Activated gamma-delta T cell treated with Interleukin-2 at 50 U/mL for 16 hours (primary cell): ENCODE measurements around the gene RUNDC1.

ENCODE experiments used
- DNase-seq: peaks from one replicate; pipeline ENCODE4 v3.0.0-alpha.2; 2020

Gene RUNDC1

DNA sequence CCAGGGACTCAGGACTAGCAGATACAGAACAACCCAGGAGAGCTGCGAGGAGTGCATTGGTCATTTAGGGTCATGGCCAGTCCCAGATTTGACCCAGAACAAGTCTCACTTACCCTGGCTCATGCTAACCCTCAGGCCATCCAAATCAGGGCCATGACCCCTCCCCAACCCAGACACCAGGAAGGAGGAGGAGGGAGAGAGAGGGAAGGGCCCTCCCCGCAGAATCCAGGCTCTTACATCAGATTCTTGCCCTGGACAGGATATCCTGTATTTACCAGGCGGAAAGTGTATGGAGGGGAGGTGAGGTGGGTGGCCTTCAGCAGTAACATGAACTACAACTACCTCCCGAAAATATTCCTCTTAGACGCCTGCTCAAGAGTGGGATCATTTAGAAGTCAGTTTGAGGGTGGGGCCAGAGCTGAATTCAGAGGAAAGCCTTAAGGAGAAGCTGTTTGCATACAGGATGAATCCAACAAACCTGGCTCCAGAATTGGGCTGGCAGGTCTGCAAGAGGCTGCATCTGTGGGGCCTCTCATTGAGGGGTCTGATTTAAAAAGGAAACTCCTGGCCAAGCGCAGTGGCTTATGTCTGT is 39.8 kb downstream of the RUNDC1 start:
- DNase-seq: no peak

DNA sequence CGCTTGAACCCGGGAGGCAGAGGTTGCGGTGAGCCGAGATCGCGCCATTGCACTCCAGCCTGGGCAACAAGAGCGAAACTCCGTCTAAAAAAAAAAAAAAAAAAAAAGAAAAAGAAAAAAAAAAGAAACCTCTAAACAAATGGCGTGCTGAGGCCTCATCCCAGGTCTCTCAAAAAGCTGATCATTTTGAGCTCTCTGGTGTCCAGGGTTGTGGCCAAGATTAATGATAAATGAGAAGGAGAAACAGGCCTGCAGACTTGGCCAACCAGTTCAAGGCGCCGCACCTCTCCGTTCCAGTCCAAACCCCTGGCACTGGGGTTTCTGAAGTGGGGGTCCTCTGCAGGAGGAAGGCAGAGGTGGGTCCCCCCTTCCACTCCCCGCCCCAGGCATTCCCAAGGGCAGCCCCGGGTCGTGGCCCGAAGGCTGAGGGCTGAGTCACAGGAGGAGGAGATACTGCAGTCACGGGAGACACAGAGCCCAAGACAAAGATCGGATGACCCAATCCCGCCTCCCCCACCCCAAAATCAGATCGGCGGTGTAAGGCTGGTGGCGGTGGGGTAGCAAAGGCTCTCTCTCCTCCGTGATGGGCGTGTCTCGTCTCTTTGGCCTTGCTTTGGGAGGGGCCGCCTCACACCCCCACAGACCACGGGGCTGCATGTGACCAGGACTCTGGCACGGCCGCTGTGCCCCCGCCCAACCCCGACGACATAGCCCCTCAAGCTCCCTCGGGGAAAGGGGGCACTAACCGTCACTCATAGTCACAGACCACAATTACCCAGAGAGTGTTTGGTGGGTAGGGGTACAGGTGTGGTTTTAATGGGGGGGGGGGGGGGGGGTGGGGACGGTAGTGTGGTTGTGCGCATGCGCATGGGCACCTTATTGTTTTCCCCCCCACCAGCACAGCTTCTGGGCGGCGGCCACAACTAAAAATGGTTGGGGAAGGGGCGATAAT is 40.7 kb downstream of the RUNDC1 start:
- DNase-seq: peak; percentile 17

DNA sequence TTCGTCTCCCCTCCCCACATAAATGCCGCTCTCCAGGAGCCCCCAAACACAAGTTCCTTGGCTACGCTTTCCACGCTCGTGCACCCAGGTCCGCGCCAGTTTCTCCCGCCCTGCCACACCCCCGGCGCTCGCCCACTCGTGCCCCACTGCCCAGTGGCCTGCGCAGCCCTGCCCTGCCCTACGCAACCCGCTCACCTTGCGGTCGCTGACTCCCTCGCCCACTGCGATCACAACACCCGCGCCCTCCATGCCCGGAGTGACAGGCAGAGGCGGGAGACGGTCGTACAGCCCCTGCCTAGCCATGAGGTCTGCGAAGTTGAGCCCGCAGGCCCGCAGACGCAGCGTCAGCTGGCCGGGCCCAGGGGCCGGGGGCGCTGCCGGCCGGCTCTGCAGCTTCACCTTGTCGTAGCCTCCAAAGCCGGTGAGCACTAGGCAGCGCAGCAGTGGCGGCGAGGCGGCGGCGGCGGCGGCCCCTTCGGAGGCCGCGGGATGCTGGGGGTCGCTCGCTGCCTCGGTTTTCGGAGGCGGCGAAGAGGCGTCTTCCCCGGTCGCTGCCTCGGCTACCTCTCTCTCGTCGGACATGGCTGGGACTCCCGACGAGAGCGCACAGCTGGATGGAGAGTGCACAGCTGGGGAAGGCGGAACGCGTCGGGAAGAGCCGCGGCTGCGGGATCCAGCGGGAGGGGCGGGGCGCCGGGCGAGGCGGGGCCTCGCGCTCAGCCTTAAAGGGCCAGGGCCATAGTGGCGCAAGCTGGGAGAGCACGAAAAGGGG is 41.6 kb downstream of the RUNDC1 start, which contains the start of gene VAT1:
TSS of gene VAT1 (minus strand) at position 645 of the 772 bp plus-strand sequence. CDS start at position 582, 63 bp downstream.
- DNase-seq: peak; percentile 55

DNA sequence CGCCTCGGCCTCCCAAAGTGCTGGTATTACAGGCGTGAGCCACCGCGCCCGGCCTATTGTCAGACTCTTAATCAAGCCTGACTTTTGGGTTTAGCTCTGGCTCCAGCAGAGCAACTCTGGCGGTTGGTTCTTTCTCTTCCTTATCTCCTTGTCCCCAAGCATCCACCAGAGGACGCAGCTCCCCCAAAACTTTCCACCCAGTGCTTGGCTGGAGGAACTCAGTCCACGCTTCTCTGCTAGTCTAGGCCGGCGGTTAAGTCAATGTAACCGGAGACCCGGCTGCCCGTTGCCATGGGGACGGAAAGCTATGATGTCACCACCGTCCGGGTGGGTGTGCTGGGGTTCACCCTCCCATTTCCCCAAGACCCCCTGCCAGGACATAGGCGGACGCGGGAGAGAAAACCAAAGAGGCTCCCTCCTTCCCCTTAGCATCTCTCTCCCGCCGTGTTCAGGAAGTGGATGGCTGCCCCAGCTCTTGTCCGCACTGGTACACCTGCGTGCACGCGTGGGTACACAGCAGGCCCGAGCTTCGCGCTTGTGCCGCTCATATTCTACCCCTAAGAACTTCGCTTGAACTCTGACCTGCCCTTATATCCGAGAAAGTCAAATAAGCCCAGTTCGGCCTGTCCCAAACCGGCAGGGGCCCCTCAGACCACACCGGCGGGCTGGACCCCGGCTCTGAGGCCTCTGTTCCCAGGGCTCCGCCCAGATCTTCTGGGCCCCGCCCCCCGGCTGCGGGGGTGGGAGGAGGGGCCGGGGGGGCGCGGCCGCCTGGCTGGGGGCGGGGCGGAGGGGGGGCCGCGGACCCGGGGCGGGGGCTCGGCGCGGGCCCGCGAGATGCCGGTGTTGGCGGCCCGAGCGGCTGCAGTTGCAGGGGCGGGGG is 44.3 kb downstream of the RUNDC1 start, which contains the start of gene RND2:
TSS of gene RND2 (plus strand) at position 825 of the 883 bp plus-strand sequence. CDS start 117 bp downstream, outside the sequence.
- peak; percentile 73 for DNase-seq

DNA sequence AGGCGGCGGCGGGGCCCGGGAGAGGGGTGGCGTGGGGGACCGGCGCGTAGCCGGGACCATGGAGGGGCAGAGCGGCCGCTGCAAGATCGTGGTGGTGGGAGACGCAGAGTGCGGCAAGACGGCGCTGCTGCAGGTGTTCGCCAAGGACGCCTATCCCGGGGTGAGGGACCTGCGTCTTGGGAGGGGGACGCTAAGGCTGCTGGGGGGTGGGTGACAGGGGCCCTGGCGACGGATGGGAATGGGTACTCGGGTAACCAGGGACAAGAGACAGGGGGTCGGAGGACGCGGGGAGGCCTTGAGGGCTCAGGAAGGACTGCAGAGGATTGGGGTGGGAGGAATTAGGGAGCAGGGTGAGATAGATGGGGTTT is 44.9 kb downstream of the RUNDC1 start:
- no peak for DNase-seq

DNA sequence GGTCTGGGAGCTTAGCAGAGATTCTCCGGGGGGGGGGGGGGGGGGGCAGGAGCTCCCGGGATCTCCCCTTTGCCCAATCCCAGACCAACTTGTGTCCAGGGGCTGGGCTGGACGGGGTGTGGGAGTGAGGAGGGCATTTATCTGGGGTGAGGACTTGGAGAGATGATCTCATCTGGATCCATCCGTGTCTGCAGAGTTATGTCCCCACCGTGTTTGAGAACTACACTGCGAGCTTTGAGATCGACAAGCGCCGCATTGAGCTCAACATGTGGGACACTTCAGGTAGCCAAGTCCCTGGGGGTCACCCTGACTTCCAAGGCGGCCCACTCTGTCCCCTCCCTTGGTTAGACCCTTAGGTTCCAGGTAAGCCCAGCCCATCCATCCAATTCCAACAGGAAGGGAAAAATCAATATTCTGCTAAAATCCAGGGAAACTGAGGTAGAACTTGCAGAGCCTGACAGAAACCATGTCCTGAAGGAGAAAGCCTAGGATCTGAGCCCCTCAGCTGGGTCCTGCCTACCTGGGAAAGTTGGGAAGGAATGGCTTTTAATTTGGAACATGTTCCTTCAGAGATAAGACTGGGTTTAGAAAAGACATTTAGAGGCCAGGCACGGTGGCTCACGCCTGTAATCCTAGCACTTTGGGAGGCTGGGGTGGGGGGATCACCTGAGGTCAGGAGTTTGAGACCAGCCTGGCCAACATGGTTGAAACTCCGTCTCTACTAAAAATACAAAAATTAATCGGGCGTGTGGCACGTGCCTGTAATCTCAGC is 45.6 kb downstream of the RUNDC1 start:
- no peak for DNase-seq

DNA sequence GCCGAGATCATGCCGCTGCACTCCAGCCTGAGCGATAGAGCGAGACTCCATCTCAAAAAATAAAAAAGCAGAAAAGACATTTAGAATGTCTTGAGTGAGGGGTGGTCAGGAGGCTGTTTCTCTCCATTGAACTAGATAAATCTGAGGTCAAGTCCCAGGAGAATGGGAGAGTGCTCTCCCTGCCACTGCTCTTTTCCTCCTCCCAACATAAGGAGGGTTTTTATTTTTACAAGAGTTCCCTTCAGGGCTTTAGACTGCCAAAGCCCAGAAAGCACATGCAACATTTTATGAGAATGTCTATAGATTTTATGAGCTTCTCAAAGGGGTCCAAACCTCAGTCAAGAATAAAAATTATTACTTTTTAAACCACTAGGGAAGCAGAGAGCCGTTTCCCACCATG is 46.2 kb downstream of the RUNDC1 start:
- no peak for DNase-seq

DNA sequence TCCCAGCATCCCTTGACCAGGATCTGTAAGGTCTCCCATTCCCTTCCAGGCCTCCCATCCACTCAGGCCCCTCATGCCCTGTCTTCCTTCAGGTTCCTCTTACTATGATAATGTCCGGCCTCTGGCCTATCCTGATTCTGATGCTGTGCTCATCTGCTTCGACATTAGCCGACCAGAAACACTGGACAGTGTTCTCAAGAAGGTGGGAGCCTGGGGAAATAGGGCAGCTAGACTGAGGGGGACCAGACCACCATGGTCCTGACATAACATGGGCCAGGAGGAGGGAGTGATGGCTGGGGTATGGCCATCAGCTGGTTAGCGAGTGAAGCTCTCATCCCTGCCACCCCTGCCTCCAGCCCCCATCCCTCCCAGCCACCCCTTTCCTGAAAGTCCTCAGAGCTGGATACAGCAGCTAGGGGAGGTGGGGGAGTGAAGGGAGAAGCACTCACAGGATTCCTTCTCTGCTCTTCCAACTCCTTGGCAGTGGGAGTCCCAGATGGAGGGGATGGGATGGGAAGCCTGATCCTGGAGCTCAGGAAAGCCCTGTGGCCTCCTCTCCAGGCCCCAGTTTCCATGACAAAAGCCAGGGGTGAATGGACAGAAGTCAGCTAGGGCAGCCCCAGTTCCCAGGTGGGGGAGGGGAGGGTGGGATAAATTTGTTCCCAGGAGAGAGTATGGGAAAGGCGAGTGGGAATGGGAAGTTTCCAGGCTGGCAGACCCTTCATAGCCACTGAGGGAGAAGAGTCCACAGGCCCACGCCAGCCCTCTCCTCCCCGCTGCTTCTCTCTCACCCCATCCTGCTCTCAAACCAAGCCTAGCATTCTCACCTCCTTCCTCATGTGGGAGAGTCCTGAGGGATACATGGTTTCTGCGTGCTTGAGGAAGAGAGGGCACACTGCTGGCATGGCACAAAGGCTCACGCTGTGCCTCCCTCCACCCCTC is 47.0 kb downstream of the RUNDC1 start:
- DNase-seq: no peak

DNA sequence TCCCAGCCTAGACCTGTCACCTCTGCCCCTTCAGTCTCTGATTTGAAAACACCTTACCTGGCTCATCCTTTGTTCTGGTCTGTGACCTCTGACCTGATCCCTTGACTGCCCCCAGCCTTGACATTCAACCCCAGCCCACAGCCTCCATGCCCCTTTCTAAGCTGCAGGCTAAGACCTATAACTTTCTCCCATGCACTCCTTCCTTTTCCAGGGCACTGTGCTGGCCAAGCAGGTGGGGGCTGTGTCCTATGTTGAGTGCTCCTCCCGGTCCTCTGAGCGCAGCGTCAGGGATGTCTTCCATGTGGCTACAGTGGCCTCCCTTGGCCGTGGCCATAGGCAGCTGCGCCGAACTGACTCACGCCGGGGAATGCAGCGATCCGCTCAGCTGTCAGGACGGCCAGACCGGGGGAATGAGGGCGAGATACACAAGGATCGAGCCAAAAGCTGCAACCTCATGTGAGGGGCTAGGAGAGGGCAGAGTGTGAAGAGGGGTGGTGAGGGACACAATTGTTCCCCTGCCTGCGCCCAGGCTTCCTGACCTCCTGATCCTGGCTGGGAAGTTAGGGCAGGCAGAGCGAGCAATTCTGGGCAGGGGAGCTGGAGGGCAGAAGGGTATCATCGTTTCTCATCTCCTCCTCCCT is 48.0 kb downstream of the RUNDC1 start:
- no peak for DNase-seq

GRCh38 chr17:43030137-43030767 is 49.9 kb downstream of the RUNDC1 start:
- no peak for DNase-seq

DNA sequence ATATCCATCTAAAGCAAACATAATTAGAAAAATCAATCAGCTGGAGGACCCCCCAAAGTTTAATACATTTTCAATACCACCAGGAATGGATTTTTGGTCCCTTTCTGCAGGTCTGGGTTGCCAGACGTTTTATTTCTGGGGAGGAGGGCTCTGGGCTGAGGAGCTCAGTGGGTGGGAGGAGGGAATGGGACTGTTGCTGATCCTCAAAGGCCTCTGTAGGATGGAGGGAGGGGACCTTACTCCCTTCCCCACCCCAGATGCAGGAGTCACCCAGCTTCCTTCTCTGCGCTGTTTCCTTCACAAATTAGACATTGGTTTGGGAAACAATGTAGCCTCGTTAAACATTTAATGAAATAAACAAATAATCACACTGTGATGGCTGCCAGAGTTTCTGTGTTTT is 51.3 kb downstream of the RUNDC1 start:
- no peak for DNase-seq

DNA sequence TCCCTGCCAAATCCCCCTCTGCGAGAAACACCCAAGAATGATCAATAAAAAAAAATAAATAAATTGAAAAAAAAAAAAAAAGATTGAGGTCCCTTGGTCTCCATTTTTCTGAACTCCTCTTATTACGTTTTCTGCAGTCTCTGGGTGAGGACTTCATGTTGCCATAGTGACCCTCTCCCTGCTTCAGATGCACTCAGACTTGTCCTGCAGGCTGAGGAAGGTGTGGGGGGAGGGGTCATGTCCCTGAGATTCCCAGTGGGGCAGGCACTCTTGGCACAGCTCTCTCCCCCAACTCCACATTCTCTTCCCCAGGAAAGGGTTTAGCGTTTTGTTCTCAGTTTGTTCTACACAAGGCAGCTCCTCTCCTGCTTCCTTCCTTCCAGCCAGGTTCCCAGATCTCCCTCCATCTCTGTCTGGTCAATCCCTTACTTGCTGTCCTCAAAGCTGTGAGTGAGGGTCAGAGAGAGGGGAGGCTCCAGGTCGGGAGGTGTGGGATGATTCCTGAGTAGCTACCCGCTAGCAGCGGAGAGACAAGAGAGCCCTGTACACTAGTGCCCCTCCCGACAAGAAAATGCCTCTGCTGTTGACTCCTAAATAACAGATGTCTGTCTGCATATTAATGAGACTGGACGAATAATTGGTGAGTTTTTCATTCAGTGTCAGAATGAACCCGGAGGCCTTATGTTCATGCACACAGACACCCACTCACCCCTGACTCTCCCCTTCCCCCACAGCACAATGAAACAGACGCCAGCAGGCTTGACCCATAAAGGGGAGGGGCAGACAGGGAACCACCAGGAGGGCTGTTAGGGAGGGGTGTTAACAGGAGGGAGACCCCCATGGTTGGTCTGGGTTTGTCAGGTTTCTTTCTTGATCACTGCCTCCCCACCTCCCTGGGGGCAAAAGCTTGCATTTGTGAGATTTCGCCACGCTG is 53.9 kb downstream of the RUNDC1 start:
- DNase-seq: no peak

- no peak for DNase-seq
Measured at GRCh38 chr17:43034894-43035293, 54.5 kb downstream of the RUNDC1 start.

DNA sequence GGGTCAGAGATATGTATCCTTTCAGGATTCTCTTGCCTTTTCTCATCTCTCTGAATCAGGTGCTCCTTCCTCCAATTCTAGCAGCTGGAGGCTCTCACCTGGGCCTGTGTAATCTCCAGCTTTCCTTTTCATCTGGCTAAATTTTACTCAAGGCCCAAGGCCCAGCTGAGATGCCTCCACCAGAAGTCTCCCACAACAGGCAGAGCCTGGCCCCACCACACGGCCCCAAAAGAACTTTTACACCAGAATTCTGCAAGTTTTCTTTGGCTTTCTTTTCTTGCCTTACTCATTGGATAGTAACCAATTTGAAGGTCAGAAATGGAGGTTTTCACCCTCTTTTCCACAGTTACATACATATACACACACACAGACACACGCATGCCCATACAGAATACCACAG is 59.3 kb downstream of the RUNDC1 start:
- no peak for DNase-seq

- DNase-seq: no peak
Measured at GRCh38 chr17:43040655-43041054, 60.3 kb downstream of the RUNDC1 start.

- DNase-seq: no peak
Measured at GRCh38 chr17:43042025-43042628, 61.8 kb downstream of the RUNDC1 start.
